Activated B cell treated with CpG ODN at 0.5 μM for 24 hours (primary cell): ENCODE measurements around the gene INSYN2B. TPM values are rescaled to one million over a fixed set of nuclear protein-coding genes. Genes with fewer than 3 reads are reported as not detected.

Source experiments
- ATAC-seq: fragments of 200-7000 bp; cut with Tn5 transposase; one replicate; pipeline ENCODE4 v1.10.0; 2021; ENCODE audit warnings: low read depth, mild to moderate bottlenecking, moderate library complexity
- CTCF ChIA-PET: fragments of 350-600 bp; sonication (Branson Sonifier 250); formaldehyde crosslinking; loops from one replicate; lab custom pipeline; 2021; ENCODE audit warnings: antibody characterized with exemption; lab: Charles Lee
- POLR2A ChIA-PET: fragments of 350-600 bp; sonication (Branson Sonifier 250); formaldehyde crosslinking; loops from one replicate; lab custom pipeline; 2021; ENCODE audit warnings: antibody characterized with exemption; lab: Charles Lee
- DNase-seq: peaks from one replicate; pipeline ENCODE4 v3.0.0; 2022
- H3K27ac Mint-ChIP-seq: one replicate; pipeline ENCODE4 v1.8.0; 2020; ENCODE audit warnings: mixed read lengths
- H3K27me3 Mint-ChIP-seq: one replicate; pipeline ENCODE4 v1.8.0; 2021; ENCODE audit warnings: mixed read lengths
- H3K36me3 Mint-ChIP-seq: one replicate; pipeline ENCODE4 v1.8.0; 2021; ENCODE audit warnings: low read depth, mixed read lengths
- H3K4me1 Mint-ChIP-seq: one replicate; pipeline ENCODE4 v1.8.0; 2021; ENCODE audit warnings: mixed read lengths
- H3K4me3 Mint-ChIP-seq: one replicate; pipeline ENCODE4 v1.8.0; 2020; ENCODE audit warnings: mild to moderate bottlenecking, mixed read lengths
- H3K9me3 Mint-ChIP-seq: one replicate; pipeline ENCODE4 v1.8.0; 2020; ENCODE audit warnings: mixed read lengths
- intact Hi-C: fragments of 100-400 bp; cut with micrococcal nuclease; formaldehyde crosslinking; loops from one replicate; pipeline ENCODE4 v1.15.1; 2024
- total RNA-seq: library from RNA; stranded (reverse); gene quantifications from 2 replicates; pipeline ENCODE4 v1.2.3, GENCODE V29; 2022
- TF ChIP-seq, protein P1 (sequence below): fragments of 200-600 bp; IDR thresholded peaks from one replicate; pipeline ENCODE4 v1.8.0; 2022; ENCODE audit warnings: antibody characterized with exemption, mild to moderate bottlenecking

INSYN2B gene
- total RNA-seq, 1 donor from 2014 or later: not detected

DNA sequence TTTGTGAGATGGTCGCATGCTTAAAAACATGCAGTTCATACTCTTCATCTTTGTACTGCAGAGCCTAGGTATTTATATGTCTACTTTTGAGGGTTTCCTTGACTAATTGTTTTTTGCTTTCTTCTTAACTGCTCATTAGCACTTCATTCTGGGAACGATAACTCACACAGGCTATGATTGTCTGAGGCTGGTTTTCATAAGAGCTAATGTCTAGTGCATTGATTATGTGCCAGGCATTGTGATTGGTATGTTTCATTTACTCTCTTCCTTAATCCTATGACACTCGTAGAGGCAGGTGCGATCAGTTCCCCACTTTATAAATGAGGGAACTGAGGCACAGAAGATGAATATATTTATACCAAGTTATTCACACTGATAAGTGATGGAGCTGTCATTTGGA is 93.6 kb downstream of the INSYN2B start:
- Mint-ChIP-seq H3K4me1 (peaks cover 6% of the 10 kb centered on the region), H3K9me3 (no peaks in the 10 kb centered on the region), H3K4me3 (no peak overlapping the region), H3K27ac (no peak overlapping the region), H3K36me3 (peaks cover 72% of the 10 kb centered on the region), H3K27me3 (no peaks in the 10 kb centered on the region)
- TF ChIP-seq, protein P1, sequence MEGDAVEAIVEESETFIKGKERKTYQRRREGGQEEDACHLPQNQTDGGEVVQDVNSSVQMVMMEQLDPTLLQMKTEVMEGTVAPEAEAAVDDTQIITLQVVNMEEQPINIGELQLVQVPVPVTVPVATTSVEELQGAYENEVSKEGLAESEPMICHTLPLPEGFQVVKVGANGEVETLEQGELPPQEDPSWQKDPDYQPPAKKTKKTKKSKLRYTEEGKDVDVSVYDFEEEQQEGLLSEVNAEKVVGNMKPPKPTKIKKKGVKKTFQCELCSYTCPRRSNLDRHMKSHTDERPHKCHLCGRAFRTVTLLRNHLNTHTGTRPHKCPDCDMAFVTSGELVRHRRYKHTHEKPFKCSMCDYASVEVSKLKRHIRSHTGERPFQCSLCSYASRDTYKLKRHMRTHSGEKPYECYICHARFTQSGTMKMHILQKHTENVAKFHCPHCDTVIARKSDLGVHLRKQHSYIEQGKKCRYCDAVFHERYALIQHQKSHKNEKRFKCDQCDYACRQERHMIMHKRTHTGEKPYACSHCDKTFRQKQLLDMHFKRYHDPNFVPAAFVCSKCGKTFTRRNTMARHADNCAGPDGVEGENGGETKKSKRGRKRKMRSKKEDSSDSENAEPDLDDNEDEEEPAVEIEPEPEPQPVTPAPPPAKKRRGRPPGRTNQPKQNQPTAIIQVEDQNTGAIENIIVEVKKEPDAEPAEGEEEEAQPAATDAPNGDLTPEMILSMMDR: no peak
- intact Hi-C loops: no loop called here
- DNase-seq (no peak), ATAC-seq (no peak)
- CTCF ChIA-PET: no interaction called here
- POLR2A ChIA-PET: no interaction called here

DNA sequence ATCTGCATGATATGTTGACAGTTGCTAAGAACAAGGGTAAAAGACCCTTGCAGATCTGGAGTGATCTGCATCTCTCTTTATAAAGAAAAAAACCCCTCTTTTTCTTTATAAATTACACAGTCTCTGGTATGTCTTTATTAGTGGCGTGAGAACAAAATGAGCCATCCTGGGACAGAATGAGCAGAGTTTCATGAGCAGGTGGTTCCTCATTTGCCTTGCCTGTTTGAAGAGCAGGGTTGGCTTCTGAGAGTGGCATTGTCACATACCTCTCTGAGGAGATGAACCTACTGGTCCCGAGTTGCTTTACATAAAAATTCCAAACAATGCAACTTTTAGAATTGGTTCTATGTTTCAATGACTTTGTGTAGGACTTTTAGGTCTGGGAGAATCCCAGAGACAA is 94.3 kb downstream of the INSYN2B start:
- peaks cover 69% of the 10 kb centered on the region for H3K36me3 Mint-ChIP-seq
- CTCF ChIA-PET: no interaction called here
- no peaks in the 10 kb centered on the region for H3K27me3 Mint-ChIP-seq
- no peaks in the 10 kb centered on the region for H3K9me3 Mint-ChIP-seq
- TF ChIP-seq, protein P1: no peak
- no peak overlapping the region for H3K4me3 Mint-ChIP-seq
- H3K27ac Mint-ChIP-seq: no peak overlapping the region
- H3K4me1 Mint-ChIP-seq: peaks cover 4% of the 10 kb centered on the region
- DNase-seq (no peak), ATAC-seq (no peak)
- intact Hi-C loops: no loop called here
- POLR2A ChIA-PET: no interaction called here

DNA sequence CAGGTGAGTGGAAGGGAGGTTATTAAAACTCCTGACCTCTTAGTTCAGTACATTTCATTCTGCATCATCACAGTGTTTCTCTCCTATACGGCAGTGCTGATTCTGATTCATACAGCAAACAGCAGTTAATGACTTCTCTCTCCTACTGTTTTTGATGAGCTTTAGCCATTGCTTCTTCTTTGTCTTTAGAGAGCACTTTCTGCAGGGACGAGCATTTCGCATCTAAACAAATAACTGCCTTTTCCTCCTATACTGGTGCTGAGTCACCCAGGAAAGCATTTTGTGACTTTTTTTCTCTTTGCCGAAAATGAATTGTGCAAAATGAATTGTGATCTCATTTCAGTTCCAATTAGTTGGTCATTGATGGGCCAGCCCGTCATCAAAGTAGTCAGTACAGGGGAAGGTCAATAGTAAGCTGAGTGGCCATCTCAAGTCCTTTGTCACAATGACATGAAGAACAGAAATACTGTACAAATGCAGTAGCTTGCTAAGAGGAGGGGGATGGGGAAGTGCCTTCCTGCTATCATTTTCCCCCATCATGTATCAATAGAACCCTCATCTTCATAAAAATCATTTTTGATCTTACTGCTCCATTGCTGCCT is 98.5 kb downstream of the INSYN2B start:
- Mint-ChIP-seq H3K27me3 (no peaks in the 10 kb centered on the region), H3K36me3 (peaks cover 69% of the 10 kb centered on the region), H3K27ac (no peak overlapping the region), H3K9me3 (no peaks in the 10 kb centered on the region), H3K4me1 (peaks cover 23% of the 10 kb centered on the region), H3K4me3 (no peak overlapping the region)
- TF ChIP-seq, protein P1: no peak
- ATAC-seq: no peak
- CTCF ChIA-PET: no interaction called here
- DNase-seq: no peak
- POLR2A ChIA-PET: interaction anchor here (0.6 kb wide), 1 partner anchor 407 kb away, joined by 4 read pairs; no protein-coding TSS in a partner anchor
- intact Hi-C loops: no loop called here

DNA sequence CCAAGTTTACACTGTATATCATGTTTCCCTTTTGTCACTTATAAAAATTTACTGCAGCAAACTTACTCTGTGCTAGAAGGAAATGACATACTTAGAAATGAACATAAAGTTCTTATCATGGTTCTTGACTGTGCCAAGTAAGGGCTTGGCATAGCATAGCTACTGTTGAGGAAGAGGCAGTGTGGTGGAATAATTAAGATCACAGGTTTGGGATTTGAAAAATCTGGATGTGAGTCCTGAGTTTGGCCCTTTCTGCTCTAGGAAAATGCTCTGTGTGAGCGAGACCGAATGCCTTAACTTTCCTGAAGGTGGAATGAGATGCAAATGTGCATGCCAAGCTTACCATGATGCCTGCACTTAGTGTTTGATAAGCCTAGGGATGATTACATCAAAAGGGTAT is 99.5 kb downstream of the INSYN2B start:
- ChIA-PET POLR2A (no interaction called here), CTCF (no interaction called here)
- intact Hi-C loops: no loop called here
- H3K27ac Mint-ChIP-seq: peak overlapping the region; percentile 83
- H3K27me3 Mint-ChIP-seq: no peaks in the 10 kb centered on the region
- no peak overlapping the region for H3K4me3 Mint-ChIP-seq
- ATAC-seq (no peak), DNase-seq (no peak)
- H3K9me3 Mint-ChIP-seq: no peaks in the 10 kb centered on the region
- TF ChIP-seq, protein P1: no peak
- H3K4me1 Mint-ChIP-seq: peaks cover 23% of the 10 kb centered on the region
- peaks cover 66% of the 10 kb centered on the region for H3K36me3 Mint-ChIP-seq

DNA sequence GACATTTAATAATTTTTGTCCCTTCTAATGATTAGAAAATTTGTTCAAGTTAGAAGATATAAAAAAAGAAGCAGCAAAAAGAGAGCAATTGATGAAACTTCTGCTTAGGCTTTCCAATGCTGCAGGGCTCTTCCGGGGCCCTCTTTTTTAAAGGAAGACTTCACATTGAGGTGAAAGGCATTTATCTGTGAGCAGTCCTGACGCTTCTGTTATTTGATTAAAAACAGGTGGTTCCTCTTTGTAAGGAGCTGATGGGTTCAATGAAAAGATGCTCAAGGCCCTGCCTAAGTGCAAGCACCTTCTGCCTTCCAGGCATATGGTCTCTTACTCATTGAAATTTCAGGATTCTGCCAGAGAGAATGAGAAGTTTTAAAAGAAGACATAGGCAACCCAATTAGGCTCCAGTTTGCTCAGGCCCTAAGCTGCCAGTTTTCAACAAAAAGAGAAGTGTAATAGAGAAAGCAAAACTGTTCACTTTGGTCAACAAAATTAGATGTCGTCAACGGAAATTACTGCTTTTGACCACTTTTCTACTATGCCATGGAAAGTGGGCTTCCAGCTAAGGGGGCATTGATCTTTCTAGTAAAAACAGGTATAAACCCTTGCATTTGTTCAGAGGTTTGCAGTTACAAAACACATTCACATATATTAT is 100.2 kb downstream of the INSYN2B start:
- Mint-ChIP-seq H3K4me1 (peaks cover 23% of the 10 kb centered on the region), H3K27ac (peak overlapping the region; percentile 83), H3K9me3 (no peaks in the 10 kb centered on the region), H3K4me3 (no peak overlapping the region), H3K36me3 (peaks cover 67% of the 10 kb centered on the region), H3K27me3 (no peaks in the 10 kb centered on the region)
- ChIA-PET CTCF (no interaction called here), POLR2A (no interaction called here)
- ATAC-seq (peak; percentile 47), DNase-seq (no peak)
- intact Hi-C loops: no loop called here
- TF ChIP-seq, protein P1: no peak
